Medulla oblongata (tissue), 1 donor: Measurements from ENCODE around the gene AHCY.
"Not testable (repeated sequence)": the region's sequence is repeated elsewhere in the genome, so short reads cannot be mapped to it uniquely, and the experiment has no call there.

Experiments used
- DNase-seq: peaks from one replicate; pipeline ENCODE4 v3.0.0-alpha.2; 2015; ENCODE audit errors: extremely low spot score

The AHCY gene

GRCh38 chr20:34254979-34255378 is 48.2 kb downstream of the AHCY start:
- no peak for DNase-seq

- DNase-seq, result not testable (repeated sequence)
These were observed 50.6 kb downstream of the AHCY start for GRCh38 chr20:34252431-34253086.

- DNase-seq, result no peak
These were observed 51.5 kb downstream of the AHCY start for GRCh38 chr20:34251619-34252018.

GRCh38 chr20:34250005-34250404 is 53.1 kb downstream of the AHCY start:
- no peak for DNase-seq

- DNase-seq, result peak; percentile 30
These were observed 53.9 kb downstream of the AHCY start for GRCh38 chr20:34249291-34249690.

GRCh38 chr20:34246126-34246626 is 57.0 kb downstream of the AHCY start:
- no peak for DNase-seq

- no peak for DNase-seq
These were observed 59.8 kb downstream of the AHCY start for GRCh38 chr20:34243377-34243776.

- DNase-seq, result no peak
These were observed 60.3 kb downstream of the AHCY start for GRCh38 chr20:34242879-34243278.

GRCh38 chr20:34242015-34242414 is 61.1 kb downstream of the AHCY start:
- not testable (repeated sequence) for DNase-seq

GRCh38 chr20:34240693-34241615 is 62.2 kb downstream of the AHCY start, which contains the start of gene ASIP:
Gene ASIP (plus strand): TSS chr20:34241423. CDS start chr20:34260375, 18,952 bp downstream.
- no peak for DNase-seq

GRCh38 chr20:34240121-34240520 is 63.0 kb downstream of the AHCY start:
- DNase-seq, result no peak

- DNase-seq, result no peak
These were observed 65.2 kb downstream of the AHCY start for GRCh38 chr20:34237942-34238341.

GRCh38 chr20:34235875-34236274 is 67.3 kb downstream of the AHCY start:
- DNase-seq, result no peak

GRCh38 chr20:34233687-34234086 is 69.5 kb downstream of the AHCY start:
- no peak for DNase-seq

- no peak for DNase-seq
These were observed 70.6 kb downstream of the AHCY start for GRCh38 chr20:34232494-34233087.

GRCh38 chr20:34231634-34232033 is 71.5 kb downstream of the AHCY start:
- no peak for DNase-seq
